Activated CD4-positive, alpha-beta T cell treated with anti-CD3 and anti-CD28 coated beads, Interleukin-2, amount 50 U/mL, for 24 hours (primary cell): ENCODE results near the gene POPDC3.
"Not testable (repeated sequence)": the region's sequence is repeated elsewhere in the genome, so short reads cannot be mapped to it uniquely, and the experiment has no call there.

Experiments used
- DNase-seq, 2 donors: peaks; one replicate each; pipeline ENCODE4 v3.0.0-alpha.2; 2020; ENCODE audit warnings: low read depth in 1 of 2, low spot score in 1 of 2

The POPDC3 gene

DNA sequence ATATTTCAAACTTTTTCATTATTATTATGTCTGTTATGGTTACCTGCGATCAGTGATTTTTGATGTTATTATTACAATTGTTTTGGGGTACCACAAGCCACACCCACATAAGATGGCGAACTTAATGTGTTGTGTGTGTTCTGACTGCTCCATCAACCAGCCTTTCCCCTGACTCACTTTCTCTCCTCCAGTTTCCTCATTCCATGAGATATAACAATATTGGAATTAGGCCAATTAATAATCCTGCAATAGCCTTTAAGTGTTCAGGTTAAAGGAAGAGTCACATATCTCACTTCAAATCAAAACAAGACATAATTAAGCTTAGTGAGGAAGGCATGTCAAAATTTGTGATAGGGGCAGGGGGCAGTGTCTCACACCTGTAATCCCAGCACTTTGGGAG, 16.3 kb upstream of the POPDC3 start:
- DNase-seq, result no peak

DNA sequence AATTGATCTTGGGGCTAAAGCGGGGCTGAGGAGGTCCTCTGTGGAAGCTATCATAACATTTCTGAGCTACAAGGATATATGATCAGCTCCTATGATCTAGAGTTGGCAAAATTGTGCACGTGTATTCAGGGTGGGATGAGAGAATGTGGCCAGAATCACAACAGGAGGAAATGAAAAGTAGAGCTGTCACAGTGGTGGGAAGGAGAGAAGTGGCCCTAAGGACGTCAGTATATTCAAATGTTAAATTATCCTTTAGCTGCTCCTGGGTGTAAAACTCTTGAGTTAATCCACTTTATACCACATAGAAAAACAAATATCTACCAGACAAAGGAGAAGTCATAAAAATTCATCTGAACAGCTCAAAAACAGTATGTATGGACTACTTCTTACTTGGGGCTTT, 14.8 kb upstream of the POPDC3 start:
- no peak for DNase-seq

DNA sequence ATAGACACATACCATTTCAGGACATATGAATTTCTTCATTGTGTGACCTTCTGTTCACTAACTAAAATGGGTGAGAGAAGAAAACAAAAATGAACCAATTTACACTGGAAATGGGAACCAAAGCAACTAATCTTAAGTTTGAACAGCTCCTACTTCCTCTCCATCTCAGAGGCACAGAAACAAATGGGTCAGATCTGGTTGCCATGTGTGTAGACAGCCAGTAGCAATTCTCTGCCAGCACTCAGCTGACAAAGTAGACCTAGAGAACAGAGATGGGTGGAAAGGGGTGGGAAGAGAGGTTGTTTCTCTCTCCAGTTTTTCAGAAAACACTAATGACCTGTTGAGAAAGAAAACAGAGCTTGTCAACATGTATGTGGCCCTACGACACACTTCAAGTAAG, 14.3 kb upstream of the POPDC3 start:
- no peak for DNase-seq

DNA sequence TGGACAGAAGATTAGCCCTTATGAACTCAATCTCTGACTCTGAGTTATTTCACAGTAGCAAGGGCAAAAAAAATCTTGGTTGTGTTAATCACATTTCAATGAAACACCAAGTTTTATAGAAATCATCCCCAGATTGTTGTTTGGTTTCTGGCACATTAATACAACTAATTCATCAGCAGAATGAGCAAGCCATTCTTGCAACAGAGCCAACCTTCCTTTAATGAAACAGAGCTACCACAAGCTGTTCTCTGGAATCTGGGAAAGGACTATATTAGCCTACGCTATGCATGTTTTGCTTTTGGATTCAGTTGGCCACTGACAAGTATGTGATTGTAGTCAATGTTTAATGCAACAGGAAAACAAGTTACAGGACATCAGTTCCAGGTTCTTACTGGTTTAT, 13.8 kb upstream of the POPDC3 start:
- no peak for DNase-seq

DNA sequence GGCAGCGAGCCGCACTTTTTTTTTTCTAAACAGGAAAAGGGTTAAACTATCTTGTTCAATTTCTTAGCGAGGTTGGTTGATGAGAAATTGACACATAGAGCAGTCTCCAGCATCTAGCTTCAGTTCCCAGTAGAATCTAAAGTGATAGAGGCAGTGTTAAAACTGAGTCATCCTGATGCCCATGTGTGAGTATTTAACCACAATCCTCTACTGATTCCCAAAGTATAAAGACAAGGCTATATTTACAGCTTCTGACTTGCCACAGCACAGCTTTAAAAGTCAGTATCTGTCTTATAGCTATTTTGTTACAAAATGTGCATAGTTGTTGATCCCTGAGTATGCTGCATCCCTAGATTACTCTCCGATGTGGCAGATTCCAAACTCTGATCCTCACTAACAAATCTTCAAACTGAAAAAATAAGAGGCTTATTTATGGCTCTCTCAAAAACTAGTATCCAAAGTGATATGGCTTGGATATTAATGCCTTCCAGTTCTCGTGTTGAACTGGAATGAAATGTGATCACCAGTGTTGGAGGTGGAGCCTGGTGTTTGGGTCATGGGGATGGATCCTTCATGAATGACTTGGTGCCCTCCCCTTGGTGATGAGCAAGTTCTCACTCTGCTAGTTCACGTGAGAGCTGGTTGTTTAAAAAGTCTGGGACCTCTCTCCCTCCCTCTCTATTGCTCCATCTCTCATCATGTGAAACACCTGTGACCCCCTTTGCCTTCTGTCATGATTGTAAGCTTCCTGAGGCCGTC, 13.1 kb upstream of the POPDC3 start:
- no peak for DNase-seq

DNA sequence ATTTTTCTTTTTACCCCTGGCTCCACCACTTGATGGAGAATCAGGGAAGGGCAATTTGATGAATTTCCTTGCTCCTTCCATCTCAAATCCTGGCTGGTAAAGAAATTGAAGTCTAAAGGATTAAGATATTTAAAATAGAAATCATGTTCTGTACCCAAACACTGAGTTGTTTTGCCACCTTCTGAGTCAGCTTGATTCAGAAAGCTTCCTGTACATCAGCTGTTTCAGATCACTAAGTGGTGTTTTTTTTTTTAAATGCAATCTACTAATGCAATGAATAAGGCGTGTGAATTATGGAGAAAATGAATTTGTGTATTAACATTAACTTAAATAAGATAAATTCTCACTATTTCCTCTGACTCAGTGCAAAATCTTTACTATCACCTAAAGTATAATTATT, 11.5 kb upstream of the POPDC3 start:
- no peak for DNase-seq

DNA sequence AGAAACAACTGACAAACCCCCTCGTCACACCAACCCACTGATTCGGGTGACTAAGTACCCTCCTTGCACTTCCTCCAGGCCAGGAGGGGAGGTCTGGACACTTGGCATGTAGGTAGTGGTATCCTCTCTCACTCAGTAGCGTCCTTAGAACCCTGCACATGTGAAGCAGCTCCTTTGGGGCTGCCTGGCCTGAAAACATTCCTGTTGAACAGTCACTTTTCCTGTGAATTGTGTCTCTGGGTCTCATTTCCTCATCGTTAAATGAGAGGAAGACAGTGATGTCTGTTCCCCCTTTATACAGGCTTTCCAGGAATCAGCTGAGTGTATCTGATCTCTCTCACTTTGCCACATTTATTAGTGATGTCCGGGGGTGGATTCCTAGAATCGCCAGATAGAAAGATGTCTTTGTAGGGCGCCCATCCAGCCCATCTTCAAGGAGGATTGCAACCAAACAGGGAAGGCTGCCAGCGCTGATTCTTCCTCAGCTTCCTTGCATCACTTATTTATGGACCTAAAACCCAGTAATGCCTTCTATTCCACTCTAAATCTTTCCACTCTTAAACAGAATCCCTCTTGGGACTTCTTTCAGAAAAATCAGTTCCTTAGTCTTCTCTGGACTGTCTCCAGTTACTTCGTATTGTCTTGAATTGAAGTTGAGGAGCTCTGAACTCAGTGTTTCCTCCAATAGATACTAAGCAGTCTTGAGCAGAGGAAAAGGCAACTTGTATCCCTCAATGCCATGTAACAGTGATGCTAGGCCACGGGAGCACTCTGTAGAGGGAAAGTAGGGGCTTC, 9.4 kb upstream of the POPDC3 start:
- no peak for DNase-seq

DNA sequence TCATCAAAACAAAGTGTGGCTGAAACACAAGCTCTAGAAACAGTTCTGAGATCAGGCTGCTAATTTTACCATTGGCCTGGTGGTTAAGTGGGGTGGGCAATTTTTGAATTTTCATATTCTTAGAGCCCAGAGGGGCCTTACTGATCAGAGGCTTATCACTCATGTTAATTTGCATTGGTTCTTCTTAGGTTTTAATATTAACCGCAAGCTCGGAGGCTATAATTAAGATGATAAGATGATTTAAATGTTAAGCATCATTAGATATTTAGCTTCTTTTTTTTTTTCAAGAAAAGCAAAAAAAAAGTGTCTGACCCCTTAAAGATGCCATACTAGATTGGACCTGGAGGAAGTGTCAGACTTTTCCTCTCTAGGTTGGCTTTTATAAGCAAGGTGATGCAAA, 8.4 kb upstream of the POPDC3 start:
- no peak for DNase-seq

DNA sequence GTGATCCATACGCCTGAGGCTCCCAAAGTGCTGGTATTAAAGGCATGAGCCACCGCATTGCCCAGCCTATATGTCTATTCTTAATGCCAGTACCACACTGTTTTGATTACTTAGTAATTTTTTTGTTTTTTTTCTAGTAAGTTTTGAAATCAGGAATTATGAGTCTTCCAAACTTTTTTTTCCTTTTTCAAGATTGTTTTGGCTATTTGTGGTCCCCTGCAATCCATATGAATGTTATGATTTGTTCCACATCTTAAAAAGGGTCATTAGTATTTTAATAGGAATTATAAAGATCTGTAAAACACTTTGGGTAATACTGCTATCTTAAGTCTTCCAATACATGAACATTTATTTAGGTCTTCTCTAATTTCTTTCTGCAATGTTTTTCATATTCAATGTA, 6.8 kb upstream of the POPDC3 start:
- DNase-seq, result no peak

DNA sequence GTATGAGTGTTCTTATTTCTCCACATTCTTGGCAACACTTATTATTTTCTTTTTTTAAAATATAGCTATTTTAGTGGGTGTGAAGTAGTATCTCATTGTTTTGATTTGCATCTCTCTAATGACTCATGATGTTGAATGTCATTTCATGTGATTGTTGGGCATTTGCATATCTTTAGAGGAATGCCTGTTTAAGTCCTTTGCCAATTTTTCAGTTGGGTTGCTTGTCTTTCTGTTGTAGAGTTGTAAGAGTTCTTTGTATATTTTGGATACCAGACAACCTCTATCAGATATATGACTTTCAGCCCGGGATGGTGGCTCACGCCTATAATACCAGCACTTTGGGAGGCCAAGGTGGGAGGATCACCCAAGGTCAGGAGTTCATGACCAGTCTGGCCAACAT, 5.1 kb upstream of the POPDC3 start:
- DNase-seq, result no peak

DNA sequence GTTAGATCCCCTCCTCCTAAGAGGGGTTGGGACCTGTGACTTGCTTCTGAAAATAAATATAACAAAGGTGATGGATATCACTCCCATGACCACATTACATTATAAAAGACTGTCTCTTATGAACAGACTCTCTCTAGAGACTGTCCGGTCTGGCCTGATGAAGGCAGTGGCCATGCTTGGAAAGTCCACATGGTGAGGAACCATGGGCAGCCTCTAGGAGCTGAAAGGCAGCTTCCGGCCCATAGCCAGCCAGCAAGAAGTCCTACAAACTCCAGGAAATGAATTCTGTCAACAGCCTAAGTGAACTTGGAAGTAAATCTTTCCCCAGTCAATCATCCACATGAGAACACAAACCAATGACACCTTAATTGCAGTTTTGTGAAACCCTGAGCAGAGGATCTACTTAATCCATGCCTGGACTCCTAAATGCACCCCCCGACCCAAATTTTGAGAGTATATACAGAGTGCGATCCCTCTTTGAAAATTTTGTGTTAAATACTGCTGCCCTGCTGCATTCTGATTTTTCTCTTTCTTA, 2.2 kb upstream of the POPDC3 start:
- DNase-seq, result no peak

DNA sequence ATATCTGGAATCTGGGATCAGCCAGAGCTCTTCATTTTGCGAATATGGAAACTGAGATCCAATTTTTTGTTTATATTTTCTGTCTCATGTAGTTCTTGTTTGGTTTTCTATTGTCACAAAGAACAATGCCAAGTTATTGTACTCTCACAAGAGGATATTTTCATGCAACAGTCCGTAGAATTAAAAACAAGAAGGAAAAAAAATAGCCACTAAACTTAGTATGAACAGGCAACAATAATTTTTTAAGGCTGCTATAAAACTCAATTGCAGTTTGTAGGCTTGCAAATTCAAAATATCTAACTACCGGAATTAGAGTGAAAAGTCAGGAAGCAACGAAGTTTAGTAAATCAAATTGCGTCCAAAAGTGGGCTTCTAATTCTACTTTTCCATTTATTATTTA, 1.2 kb downstream of the POPDC3 start:
- DNase-seq, result no peak

DNA sequence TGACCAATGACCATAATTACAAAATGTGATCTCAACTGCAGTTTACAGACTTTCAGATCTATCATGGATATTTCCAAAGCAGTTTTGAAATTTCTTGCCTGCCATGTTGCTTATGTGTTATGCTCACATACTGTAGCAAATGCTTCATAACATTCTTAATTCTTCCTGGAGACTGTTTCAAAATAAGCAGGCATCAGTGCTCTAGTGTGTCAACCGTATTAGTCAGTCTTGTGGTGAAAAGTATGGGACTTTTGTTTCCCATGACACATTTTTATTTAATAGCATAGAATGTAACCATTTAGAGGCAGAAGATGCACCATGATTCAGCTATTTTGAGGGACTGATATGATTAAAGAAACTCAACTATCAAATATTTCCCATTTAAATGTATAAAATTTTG, 1.7 kb downstream of the POPDC3 start:
- DNase-seq, result no peak

DNA sequence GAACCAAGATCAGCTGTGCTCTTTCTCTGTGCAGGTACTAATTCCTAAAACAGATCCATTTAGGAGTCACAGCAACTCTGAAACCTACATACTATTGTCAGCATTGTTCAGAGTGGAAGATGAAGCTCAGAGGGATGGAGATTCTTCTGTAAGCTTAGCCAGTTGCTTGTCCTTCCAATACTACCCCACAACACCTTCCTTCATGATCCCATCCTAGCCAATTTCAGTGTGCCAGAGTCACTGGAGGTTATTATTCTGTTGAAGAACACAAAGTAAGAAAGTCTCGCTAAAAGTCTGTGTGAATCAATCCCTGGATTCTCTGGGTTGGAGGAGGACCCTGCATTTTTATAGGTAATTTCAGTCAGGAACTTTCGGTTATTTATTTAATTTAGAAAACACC, 2.3 kb downstream of the POPDC3 start:
- no peak for DNase-seq

DNA sequence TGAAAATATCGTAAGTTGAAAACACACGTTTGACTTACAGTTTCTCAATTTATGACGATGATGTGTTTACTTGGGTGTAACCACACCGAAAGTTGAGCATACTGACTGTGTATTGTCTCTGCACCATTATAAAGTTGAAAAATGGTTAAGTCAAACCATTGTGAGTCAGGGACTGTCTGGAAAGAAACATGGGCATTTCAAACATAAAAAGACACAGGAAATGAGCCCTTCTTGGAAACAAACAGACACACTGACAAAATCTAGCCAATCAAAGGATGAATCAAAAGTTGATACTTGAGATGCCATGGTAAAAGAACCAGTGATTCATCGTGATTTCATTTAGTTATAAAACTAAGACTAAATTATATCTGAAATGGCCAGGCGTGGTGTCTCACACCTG, 5.3 kb downstream of the POPDC3 start:
- DNase-seq, result no peak

DNA sequence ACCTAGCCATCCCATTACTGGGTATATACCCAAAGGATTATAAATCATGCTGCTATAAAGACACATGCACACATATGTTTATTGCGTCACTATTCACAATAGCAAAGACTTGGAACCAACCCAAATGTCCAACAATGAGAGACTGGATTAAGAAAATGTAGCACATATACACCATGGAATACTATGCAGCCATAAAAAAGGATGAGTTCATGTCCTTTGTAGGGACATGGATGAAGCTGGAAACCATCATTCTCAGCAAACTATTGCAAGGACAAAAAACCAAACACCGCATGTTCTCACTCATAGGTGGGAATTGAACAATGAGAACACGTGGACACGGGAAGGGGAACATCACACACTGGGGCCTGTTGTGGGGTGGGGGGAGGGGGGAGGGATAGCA, 7.3 kb downstream of the POPDC3 start:
- DNase-seq, result not testable (repeated sequence)

DNA sequence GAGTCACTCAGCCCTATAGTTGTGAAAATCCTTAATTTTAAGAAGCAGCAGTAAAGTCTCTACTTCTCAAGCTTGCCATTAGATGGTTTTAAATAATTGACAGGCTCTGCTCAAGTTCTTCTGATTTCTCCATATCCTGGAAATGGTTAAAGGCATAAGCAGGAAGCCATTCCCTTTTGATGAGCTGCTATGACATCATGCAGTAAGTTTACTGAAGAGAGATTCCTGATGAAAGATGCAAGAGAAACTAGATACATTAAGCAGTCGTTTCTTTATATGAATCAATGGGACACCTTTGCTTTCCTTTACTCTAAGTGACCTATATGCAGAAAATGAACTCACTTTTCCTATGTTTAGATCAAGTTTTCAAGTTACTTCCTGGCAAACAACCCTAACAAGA, 9.8 kb downstream of the POPDC3 start:
- no peak for DNase-seq

DNA sequence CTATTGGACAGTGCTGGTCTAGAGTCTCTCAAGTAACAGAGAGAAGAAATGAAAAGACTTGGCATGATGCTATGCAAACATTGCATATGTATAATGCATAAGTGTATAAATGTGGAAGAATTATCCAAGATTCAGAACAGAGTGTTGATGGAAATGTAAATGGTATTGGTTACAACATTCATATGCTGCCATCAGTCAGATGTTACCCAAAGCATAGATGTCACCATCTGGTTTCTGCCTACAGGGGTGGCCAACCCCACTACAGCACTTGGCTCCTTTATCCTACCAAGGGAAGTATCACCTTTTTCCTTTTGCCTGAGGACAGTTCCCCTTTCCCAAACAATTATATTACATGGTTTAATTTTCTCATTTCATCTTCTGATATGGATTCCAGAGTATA, 11.9 kb downstream of the POPDC3 start:
- no peak for DNase-seq

DNA sequence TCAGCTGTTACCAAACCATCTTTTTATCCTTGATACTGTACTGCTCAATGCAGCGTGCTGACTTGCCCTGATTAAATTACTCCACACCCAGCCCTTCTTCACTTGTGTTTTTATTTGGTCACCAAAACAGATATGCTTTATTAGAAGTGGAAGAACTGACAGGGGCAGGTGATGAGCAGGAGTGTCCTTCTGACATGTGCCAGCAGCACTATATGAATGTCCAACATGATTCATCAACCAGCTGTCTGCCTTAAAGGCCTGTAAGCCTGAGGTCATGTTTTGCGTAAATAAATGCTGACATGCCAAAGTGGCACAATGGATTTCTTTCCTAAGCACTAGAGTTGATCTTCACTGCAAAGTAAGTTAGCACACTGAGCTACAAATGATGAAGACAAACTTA, 15.4 kb downstream of the POPDC3 start:
- no peak for DNase-seq

DNA sequence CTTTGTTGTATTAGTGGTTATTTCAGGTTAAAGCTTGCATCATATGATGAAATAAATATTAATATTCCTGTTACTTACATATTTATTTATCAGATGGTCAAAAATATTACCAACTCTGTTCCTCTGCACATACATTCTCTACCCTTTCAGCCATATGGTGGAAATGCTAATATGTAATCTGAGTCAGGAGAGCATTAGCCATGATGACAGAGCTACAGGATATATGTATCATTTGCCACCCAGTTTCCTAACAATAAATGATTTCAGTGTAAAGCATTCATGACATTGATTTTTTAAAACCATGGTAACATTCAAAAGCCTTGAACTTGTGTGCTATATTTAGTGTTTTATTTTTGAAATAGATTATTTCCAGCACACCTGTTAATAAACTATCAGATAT, 16.6 kb downstream of the POPDC3 start:
- no peak for DNase-seq

DNA sequence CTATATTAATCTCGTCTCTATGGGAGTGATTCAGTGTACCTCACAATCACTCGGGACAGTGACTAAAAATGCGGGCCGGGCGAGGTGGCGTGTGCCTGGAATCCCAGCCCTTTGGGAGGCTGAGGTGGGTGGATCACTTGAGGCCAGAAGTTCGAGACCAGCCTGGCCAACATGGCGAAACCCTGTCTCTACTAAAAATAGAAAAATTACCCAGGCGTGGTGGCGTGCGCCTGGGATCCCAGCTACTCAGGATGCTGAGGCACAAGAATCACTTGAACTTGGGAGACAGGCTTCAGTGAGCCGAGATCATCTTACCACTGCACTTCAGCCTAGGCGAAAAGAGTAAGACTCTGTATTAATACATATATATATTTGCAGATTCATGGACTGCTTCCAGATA, 17.4 kb downstream of the POPDC3 start:
- no peak for DNase-seq

DNA sequence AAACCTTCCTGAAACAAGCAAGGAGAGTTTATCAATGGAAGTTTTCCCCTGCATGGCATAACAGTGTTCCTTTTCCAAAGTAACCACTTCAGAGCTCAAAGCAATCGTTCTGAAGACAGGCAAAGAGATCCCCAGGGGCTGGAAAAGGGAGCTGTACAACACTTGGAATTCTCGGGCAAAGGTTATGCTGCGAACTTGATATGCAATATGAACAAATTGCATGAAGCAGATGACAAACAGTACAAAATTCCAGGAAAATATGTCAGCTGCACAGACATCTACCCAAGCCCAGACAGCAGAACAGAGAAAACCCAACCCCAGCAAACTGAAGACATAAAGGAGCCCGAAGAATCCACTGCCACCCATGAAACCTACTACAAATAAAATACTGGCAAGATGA, 18.4 kb downstream of the POPDC3 start:
- no peak for DNase-seq

DNA sequence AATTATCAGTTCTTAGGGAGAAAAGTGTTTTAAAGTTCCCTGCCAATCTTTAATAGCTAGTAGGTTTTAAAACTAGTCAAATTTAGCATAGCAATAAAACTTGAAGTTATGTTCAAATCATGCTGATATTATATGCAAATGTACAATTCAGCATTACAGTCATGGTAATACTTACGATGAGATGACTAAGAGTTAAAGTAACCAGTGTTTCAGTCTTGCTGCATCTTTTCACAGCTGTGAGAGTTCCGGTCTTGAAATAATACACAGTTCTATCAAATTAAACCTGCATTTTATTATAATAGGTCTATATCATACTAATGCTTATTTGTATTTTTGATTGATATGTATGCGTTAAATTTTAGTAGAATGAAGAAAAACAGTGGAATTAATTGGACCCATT, 26.1 kb downstream of the POPDC3 start:
- DNase-seq, result no peak
